Non-pigmented ciliary epithelial cell (primary cell): ENCODE measurements around the gene PLSCR1.

Source experiments
- DNase-seq: peaks from one replicate; pipeline ENCODE4 v3.0.0-alpha.2; 2010; ENCODE audit warnings: low read depth

Gene PLSCR1

GRCh38 chr3:146473726-146474125 lies 70.7 kb downstream of the PLSCR1 start:
- DNase-seq: no peak

GRCh38 chr3:146472611-146473010 lies 71.8 kb downstream of the PLSCR1 start:
- DNase-seq: no peak

- DNase-seq: no peak
Observed at GRCh38 chr3:146471012-146471411, 73.4 kb downstream of the PLSCR1 start.

- DNase-seq: no peak
Observed at GRCh38 chr3:146470425-146470990, 73.9 kb downstream of the PLSCR1 start.

- DNase-seq: no peak
Observed at GRCh38 chr3:146469150-146470017, 75.0 kb downstream of the PLSCR1 start, which contains the start of gene PLSCR2. Gene PLSCR2 (minus strand): TSS chr3:146469561. CDS start chr3:146459904, 9,657 bp downstream.

GRCh38 chr3:146468671-146469149 lies 75.7 kb downstream of the PLSCR1 start:
- DNase-seq: no peak

- DNase-seq: no peak
Observed at GRCh38 chr3:146468234-146468633, 76.2 kb downstream of the PLSCR1 start.

- no peak for DNase-seq
Observed at GRCh38 chr3:146466604-146467003, 77.8 kb downstream of the PLSCR1 start.

- no peak for DNase-seq
Observed at GRCh38 chr3:146465693-146466465, 78.5 kb downstream of the PLSCR1 start.
